ENCODE data around the gene C14orf39. TPM values are rescaled to one million over a fixed set of nuclear protein-coding genes. Genes with fewer than 3 reads are reported as not detected.

Gene C14orf39
- total and polyA plus RNA-seq, 2 of the 8 experiments (the other 6 are each of a cell fraction or from before 2014, with no cell fraction given): 0.18 to 1.2 TPM

- Histone ChIP-seq H3K79me1 (ENCODE audit: low read depth, low read length) (no peaks in the 10 kb centered on the region), H4K8ac (ENCODE audit: extremely low read depth, insufficient read depth, low read length) (no peak overlapping the region), H3K14ac (ENCODE audit: insufficient read length) (no peak overlapping the region), H2BK20ac (ENCODE audit: low read length) (no peak overlapping the region), H3K36me3 (ENCODE audit: control insufficient read depth in 2 of 4, insufficient read depth in 4 of 4, low read length in 3 of 4) (no peaks in the 10 kb centered on the region), H3K27ac (ENCODE audit: low read depth, low read length) (no peak overlapping the region), H3K9ac (replicated peaks in 1 of 4; ENCODE audit: extremely low read depth in 1 of 4, low read depth in 3 of 4, low read length in 3 of 4) (no peak overlapping the region), H3K23me2 (ENCODE audit: low read depth, low read length) (peaks cover 3% of the 10 kb centered on the region), H3K23ac (ENCODE audit: insufficient read length) (no peak overlapping the region), H3K18ac (ENCODE audit: extremely low read depth, low read length) (no peak overlapping the region), H3K4me3 (ENCODE audit: extremely low read depth in 1 of 4, insufficient read depth in 2 of 4, low read depth in 3 of 4, low read length in 4 of 4) (no peak overlapping the region), H3K4ac (replicated peaks; ENCODE audit: insufficient read length, low read depth, low read length) (no peak overlapping the region), H2BK12ac (ENCODE audit: low read depth, low read length) (no peak overlapping the region), H3K79me2 (ENCODE audit: control insufficient read depth in 1 of 2, insufficient read depth in 2 of 2, low read length in 2 of 2) (no peaks in the 10 kb centered on the region), H2BK15ac (ENCODE audit: low read length) (no peak overlapping the region), H2AK5ac (ENCODE audit: low read depth, low read length) (no peak overlapping the region), H3K9me3 (ENCODE audit: insufficient read depth in 2 of 2, low read depth in 1 of 2, low read length in 1 of 2) (no peaks in the 10 kb centered on the region), H4K20me1 (replicated peaks in 1 of 2; ENCODE audit: control insufficient read depth in 1 of 2, insufficient read depth in 2 of 2, low read length in 2 of 2) (no peaks in the 10 kb centered on the region), H2BK120ac (replicated peaks; ENCODE audit: low read depth, low read length) (no peak overlapping the region), H3K4me2 (ENCODE audit: insufficient read depth in 1 of 2, low read depth in 2 of 2, low read length in 2 of 2) (no peak overlapping the region), H2AFZ (ENCODE audit: low read length) (no peak overlapping the region), H2BK5ac (ENCODE audit: low read depth, low read length) (no peak overlapping the region), H4K91ac (replicated peaks; ENCODE audit: insufficient read length, low read length) (no peak overlapping the region), H3K4me1 (replicated peaks in 1 of 4; ENCODE audit: control insufficient read depth in 3 of 4, insufficient read depth in 4 of 4, low read length in 3 of 4) (no peaks in the 10 kb centered on the region), H3K27me3 (replicated peaks in 1 of 4; ENCODE audit: control insufficient read depth in 3 of 4, extremely low read depth in 1 of 4, insufficient read depth in 3 of 4, low read length in 3 of 4) (peaks cover 0 to 29% (median 16%) of the 10 kb centered on the region in 4 experiments; a peak in 6 of 7 replicates), H3K56ac (replicated peaks; ENCODE audit: insufficient read length, low read depth, low read length) (no peak overlapping the region), H4K5ac (ENCODE audit: insufficient read length, low read depth, low read length) (no peak overlapping the region)
- TF ChIP-seq ASH2L (IDR thresholded peaks at IDR 0.05; ENCODE audit: low read length) (no peak), CBX5 (IDR thresholded peaks at IDR 0.05; ENCODE audit: low read depth, low read length) (no peak), MAX (IDR thresholded peaks at IDR 0.05) (no peak), HDAC6 (IDR thresholded peaks at IDR 0.05; ENCODE audit: low read depth, low read length) (no peak), TCF12 (IDR thresholded peaks at IDR 0.05; ENCODE audit: low read depth, low read length) (no peak), GABPA (IDR thresholded peaks at IDR 0.05; ENCODE audit: borderline replicate concordance, insufficient read depth, low read length) (no peak), CHD1 (IDR thresholded peaks at IDR 0.05; ENCODE audit: low read depth, low read length) (no peak), RXRA (IDR thresholded peaks at IDR 0.05; ENCODE audit: insufficient read depth, low read depth, low read length) (no peak), TAF1 (IDR thresholded peaks at IDR 0.05; ENCODE audit: low read depth, low read length) (no peak), SIN3A (conservative IDR thresholded peaks at IDR 0.05 in 1 of 2, IDR thresholded peaks at IDR 0.05 in 1 of 2; ENCODE audit: low read depth in 1 of 2, low read length in 2 of 2) (no peak), POLR2AphosphoS5 (IDR thresholded peaks at IDR 0.05; ENCODE audit: low read depth, low read length) (no peak), FOSL1 (IDR thresholded peaks at IDR 0.05; ENCODE audit: insufficient read depth, low read depth, low read length) (no peak), BACH1 (IDR thresholded peaks at IDR 0.05; ENCODE audit: low read length) (no peak), JUN (IDR thresholded peaks at IDR 0.05; ENCODE audit: low read depth, low read length) (no peak)
- CTCF ChIA-PET (ENCODE audit: partially characterized antibody): interaction anchor here (1.1 kb wide), 2 partner anchors 23 to 133 kb away, joined by 3 read pairs; no protein-coding TSS in a partner anchor
- DNase-seq (ENCODE audit: low read depth in 1 of 2, low spot score in 2 of 2) (no peak), FAIRE-seq (no peak)
- 87% methylated on average over 1 of the region's 1 CpG; no CpG with 5 or more reads in 1 of the 2 experiments for WGBS, 2 experiments (ENCODE audit: extremely low coverage in 1 of 2, insufficient coverage in 1 of 2, insufficient read length in 1 of 2, insufficient replicate concordance in 2 of 2, low coverage in 1 of 2, low lambda C conversion rate in 2 of 2, missing lambda C conversion rate in 1 of 2)
- POLR2A ChIA-PET (ENCODE audit: partially characterized antibody): interaction anchor here (0.6 to 1.2 kb wide), 2 partner anchors 127 to 1994 kb away, joined by 3 read pairs; no protein-coding TSS in a partner anchor
Measured at GRCh38 chr14:60482743-60483142, 3.1 kb downstream of the C14orf39 start.

Measured in H1 (cell line).